HepG2 (cell line): ENCODE measurements around the gene MSI2.

ENCODE experiments used
- CREM ChIP-seq, 2 experiments: sonication (generic) in 1 of 2; formaldehyde crosslinking in 1 of 2; IDR thresholded peaks; 2 replicates each; pipeline versions ENCODE4 v1.4.0 to v1.6.1; 2016 to 2020; ENCODE audit warnings: antibody characterized with exemption in 1 of 2, mild to moderate bottlenecking in 1 of 2, missing genetic modification reagents in 1 of 2
- FOXP1 ChIP-seq, 2 experiments: fragments of 450-650 bp in 1 of 2; IDR thresholded peaks; 2 replicates each; pipeline ENCODE4 v1.6.1; 2017 to 2018; ENCODE audit warnings: antibody characterized with exemption in 1 of 2
- GZF1 ChIP-seq: sonication (generic); formaldehyde crosslinking; IDR thresholded peaks from 2 replicates; pipeline ENCODE4 v1.5.1; 2020; ENCODE audit warnings: mild to moderate bottlenecking, missing genetic modification reagents
- JUND ChIP-seq: sonication (generic); formaldehyde crosslinking; IDR thresholded peaks from 2 replicates; pipeline ENCODE4 v1.8.0; 2022; ENCODE audit warnings: mild to moderate bottlenecking, missing genetic modification reagents
- RFX1 ChIP-seq: fragments of 450-650 bp; IDR thresholded peaks from 2 replicates; pipeline ENCODE4 v1.6.1; 2017
- SP1 ChIP-seq, 2 experiments: fragments of 450-650 bp in 1 of 2; sonication (generic) in 1 of 2; formaldehyde crosslinking in 1 of 2; IDR thresholded peaks; 2 replicates each; pipeline versions ENCODE4 v1.4.0 to v1.6.1; 2016 to 2020; ENCODE audit warnings: missing genetic modification reagents in 1 of 2
- ZBTB8A ChIP-seq: sonication (generic); formaldehyde crosslinking; IDR thresholded peaks from 2 replicates; pipeline ENCODE4 v1.4.0; 2020; ENCODE audit warnings: mild to moderate bottlenecking, low read depth, missing genetic modification reagents, borderline replicate concordance
- ZFP90 ChIP-seq: sonication (generic); formaldehyde crosslinking; IDR thresholded peaks from 2 replicates; pipeline ENCODE4 v1.8.0; 2022; ENCODE audit warnings: missing genetic modification reagents, mild to moderate bottlenecking, inconsistent platforms, borderline replicate concordance
- ZSCAN30 ChIP-seq: sonication (generic); formaldehyde crosslinking; IDR thresholded peaks from 2 replicates; pipeline ENCODE4 v1.5.0; 2020; ENCODE audit warnings: mild to moderate bottlenecking, missing genetic modification reagents
- TF ChIP-seq, protein P1 (sequence below): IDR thresholded peaks from 2 replicates; pipeline ENCODE4 v1.6.1; 2016
- TF ChIP-seq, protein P2 (sequence below), 2 experiments: sonication (generic) in 1 of 2; formaldehyde crosslinking in 1 of 2; IDR thresholded peaks; 2 replicates each; pipeline versions ENCODE4 v1.6.1 to v1.9.0; 2014 to 2022; ENCODE audit warnings: antibody characterized with exemption in 1 of 2, borderline replicate concordance in 1 of 2, inconsistent platforms in 1 of 2, low read depth in 1 of 2, missing genetic modification reagents in 1 of 2
- TF ChIP-seq, protein P3 (sequence below): sonication (generic); formaldehyde crosslinking; IDR thresholded peaks from 2 replicates; pipeline ENCODE4 v1.4.0; 2020; ENCODE audit warnings: missing genetic modification reagents
- TF ChIP-seq, protein P4 (sequence below): IDR thresholded peaks from 2 replicates; pipeline ENCODE4 v1.6.1; 2012; ENCODE audit warnings: inconsistent platforms

DNA sequence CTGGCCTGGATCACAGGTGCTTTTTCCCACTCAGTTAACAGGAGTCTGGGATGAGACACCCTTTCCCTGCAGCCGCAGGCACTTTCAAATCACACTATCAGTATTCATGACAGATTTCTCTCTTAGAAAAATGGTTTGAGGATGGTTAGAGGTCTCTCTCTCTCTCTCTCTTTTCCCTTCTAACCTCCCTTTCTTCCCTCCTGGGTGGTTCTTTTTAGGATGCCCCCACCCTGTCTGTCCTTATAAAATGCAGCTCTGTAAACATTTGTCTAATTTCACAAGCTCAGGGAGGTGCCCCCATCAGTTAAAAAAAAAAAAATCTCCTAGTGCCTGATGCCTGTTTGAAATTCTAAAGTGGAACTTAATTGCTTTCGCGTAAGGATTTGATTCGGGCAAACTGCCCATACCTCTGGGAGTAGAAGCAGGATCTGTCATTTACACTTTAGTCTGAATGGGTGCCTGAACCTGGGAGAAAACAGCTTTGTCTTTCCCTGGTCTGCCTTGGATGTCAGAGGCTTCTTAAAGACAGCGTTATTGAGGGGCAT lies 329.9 kb downstream of the MSI2 start:
- TF ChIP-seq RFX1 (no peak), ZFP90 (no peak), CREM (IDR thresholded peaks at IDR 0.05) (no peak), CREM (CRISPR knock-in tag; IDR thresholded peaks at IDR 0.05) (no peak), ZSCAN30 (no peak), GZF1 (CRISPR knock-in tag) (no peak), ZBTB8A (CRISPR knock-in tag) (no peak), FOXP1 (IDR thresholded peaks at IDR 0.05) (no peak), FOXP1 (CRISPR knock-in tag; IDR thresholded peaks at IDR 0.05) (no peak), SP1 (IDR thresholded peaks at IDR 0.05) (no peak), SP1 (CRISPR knock-in tag; IDR thresholded peaks at IDR 0.05) (no peak), JUND (CRISPR knock-in tag) (no peak)
- TF ChIP-seq, protein P1, sequence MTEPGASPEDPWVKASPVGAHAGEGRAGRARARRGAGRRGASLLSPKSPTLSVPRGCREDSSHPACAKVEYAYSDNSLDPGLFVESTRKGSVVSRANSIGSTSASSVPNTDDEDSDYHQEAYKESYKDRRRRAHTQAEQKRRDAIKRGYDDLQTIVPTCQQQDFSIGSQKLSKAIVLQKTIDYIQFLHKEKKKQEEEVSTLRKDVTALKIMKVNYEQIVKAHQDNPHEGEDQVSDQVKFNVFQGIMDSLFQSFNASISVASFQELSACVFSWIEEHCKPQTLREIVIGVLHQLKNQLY, result no peak
- TF ChIP-seq, protein P2, sequence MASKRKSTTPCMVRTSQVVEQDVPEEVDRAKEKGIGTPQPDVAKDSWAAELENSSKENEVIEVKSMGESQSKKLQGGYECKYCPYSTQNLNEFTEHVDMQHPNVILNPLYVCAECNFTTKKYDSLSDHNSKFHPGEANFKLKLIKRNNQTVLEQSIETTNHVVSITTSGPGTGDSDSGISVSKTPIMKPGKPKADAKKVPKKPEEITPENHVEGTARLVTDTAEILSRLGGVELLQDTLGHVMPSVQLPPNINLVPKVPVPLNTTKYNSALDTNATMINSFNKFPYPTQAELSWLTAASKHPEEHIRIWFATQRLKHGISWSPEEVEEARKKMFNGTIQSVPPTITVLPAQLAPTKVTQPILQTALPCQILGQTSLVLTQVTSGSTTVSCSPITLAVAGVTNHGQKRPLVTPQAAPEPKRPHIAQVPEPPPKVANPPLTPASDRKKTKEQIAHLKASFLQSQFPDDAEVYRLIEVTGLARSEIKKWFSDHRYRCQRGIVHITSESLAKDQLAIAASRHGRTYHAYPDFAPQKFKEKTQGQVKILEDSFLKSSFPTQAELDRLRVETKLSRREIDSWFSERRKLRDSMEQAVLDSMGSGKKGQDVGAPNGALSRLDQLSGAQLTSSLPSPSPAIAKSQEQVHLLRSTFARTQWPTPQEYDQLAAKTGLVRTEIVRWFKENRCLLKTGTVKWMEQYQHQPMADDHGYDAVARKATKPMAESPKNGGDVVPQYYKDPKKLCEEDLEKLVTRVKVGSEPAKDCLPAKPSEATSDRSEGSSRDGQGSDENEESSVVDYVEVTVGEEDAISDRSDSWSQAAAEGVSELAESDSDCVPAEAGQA (IDR thresholded peaks at IDR 0.05; ENCODE audit: low read depth), result no peak
- TF ChIP-seq, protein P2 (CRISPR knock-in tag; IDR thresholded peaks at IDR 0.05; ENCODE audit: borderline replicate concordance), result no peak
- TF ChIP-seq, protein P3, sequence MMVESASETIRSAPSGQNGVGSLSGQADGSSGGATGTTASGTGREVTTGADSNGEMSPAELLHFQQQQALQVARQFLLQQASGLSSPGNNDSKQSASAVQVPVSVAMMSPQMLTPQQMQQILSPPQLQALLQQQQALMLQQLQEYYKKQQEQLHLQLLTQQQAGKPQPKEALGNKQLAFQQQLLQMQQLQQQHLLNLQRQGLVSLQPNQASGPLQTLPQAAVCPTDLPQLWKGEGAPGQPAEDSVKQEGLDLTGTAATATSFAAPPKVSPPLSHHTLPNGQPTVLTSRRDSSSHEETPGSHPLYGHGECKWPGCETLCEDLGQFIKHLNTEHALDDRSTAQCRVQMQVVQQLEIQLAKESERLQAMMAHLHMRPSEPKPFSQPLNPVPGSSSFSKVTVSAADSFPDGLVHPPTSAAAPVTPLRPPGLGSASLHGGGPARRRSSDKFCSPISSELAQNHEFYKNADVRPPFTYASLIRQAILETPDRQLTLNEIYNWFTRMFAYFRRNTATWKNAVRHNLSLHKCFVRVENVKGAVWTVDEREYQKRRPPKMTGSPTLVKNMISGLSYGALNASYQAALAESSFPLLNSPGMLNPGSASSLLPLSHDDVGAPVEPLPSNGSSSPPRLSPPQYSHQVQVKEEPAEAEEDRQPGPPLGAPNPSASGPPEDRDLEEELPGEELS, result no peak
- TF ChIP-seq, protein P4, sequence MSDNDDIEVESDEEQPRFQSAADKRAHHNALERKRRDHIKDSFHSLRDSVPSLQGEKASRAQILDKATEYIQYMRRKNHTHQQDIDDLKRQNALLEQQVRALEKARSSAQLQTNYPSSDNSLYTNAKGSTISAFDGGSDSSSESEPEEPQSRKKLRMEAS, result no peak
